DMS79 treated with DMSO at 0.1 percent for 48 hours (cell line): Measurements from ENCODE around the gene KCNH2.
A peak's percentile ranks its signal among the peaks of the same experiment; 100 is the strongest.

Source experiments
- DNase-seq: peaks from one replicate; lab custom pipeline; 2025; lab: John Stamatoyannopoulos, UW

KCNH2 gene

GRCh38 chr7:150994141-150994837 is 16.2 kb upstream of the KCNH2 start:
- no peak for DNase-seq

- no peak for DNase-seq
These were observed 15.4 kb upstream of the KCNH2 start for GRCh38 chr7:150993511-150993910.

GRCh38 chr7:150992833-150993302 is 14.7 kb upstream of the KCNH2 start:
- DNase-seq, result no peak

- no peak for DNase-seq
These were observed 14.0 kb upstream of the KCNH2 start for GRCh38 chr7:150992051-150992640.

GRCh38 chr7:150990416-150991186 is 12.5 kb upstream of the KCNH2 start, which contains the start of gene NOS3:
NOS3 (plus strand) TSS chr7:150991017; CDS start chr7:150993804, 2,787 bp downstream.
- DNase-seq, result no peak

- DNase-seq, result no peak
These were observed 11.3 kb upstream of the KCNH2 start for GRCh38 chr7:150989456-150989855.

GRCh38 chr7:150988230-150989226 is 10.4 kb upstream of the KCNH2 start:
- peak; percentile 41 for DNase-seq

- DNase-seq, result no peak
These were observed 8.4 kb upstream of the KCNH2 start for GRCh38 chr7:150986556-150986955.

GRCh38 chr7:150986099-150986512 is 8.0 kb upstream of the KCNH2 start:
- DNase-seq, result peak; percentile 6

GRCh38 chr7:150983893-150984368 is 5.8 kb upstream of the KCNH2 start:
- no peak for DNase-seq

- no peak for DNase-seq
These were observed 4.2 kb upstream of the KCNH2 start for GRCh38 chr7:150982351-150982750.

- peak; percentile 67 for DNase-seq
These were observed 3.5 kb upstream of the KCNH2 start for GRCh38 chr7:150981644-150982043.

GRCh38 chr7:150980663-150981062 is 2.5 kb upstream of the KCNH2 start:
- peak; percentile 38 for DNase-seq

GRCh38 chr7:150979713-150980390 is 1.7 kb upstream of the KCNH2 start:
- no peak for DNase-seq

- DNase-seq, result peak; percentile 14
These were observed 567 bp downstream of the KCNH2 start for GRCh38 chr7:150977382-150978125.

GRCh38 chr7:150976529-150977381 is 1.4 kb downstream of the KCNH2 start:
- peak; percentile 28 for DNase-seq

- DNase-seq, result peak; percentile 30
These were observed 2.4 kb downstream of the KCNH2 start for GRCh38 chr7:150975536-150976319.
